Measurements from ENCODE around the gene GHDC. TPM values are rescaled to one million over a fixed set of nuclear protein-coding genes. Genes with fewer than 3 reads are reported as not detected.

GHDC gene
- total and polyA plus RNA-seq, 2 of the 13 experiments (the other 11 are each of a cell fraction or from before 2014, with no cell fraction given): 15.4 to 22.5 TPM

DNA sequence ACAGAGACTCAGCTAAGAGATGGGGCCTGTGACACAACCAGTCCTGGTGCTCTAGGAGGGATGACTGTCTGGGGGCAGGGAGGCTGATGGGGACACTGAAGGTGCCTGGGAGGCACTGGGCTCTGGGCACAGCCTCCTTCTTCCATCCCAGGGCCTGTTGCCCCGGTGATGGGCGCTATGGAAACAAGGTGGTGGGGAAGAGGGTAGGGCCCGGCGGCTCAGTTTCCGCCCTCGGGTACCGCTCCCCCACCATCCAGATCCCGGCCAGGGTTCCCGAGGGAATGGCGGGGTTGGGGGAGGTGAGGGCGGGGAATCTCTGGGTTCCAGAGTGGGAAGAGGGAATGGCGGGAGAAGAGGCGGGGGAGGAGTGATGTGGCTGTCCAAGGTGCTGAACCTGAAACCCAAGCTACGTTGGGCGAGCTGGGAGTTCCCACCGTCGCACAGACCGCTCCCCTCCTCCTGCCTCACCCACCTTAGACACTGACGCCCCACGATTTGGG, 14.3 kb downstream of the GHDC start (continued):
- TF ChIP-seq SNAI1 (CRISPR knock-in tag; IDR thresholded peaks at IDR 0.05; ENCODE audit: borderline replicate concordance) (no peak; the same call in 1 of the 2 replicates), FOXO1 (CRISPR knock-in tag; IDR thresholded peaks at IDR 0.05) (peak; percentile 74; the same call in 1 of the 2 replicates), REXO4 (CRISPR knock-in tag; IDR thresholded peaks at IDR 0.05; ENCODE audit: borderline replicate concordance) (no peak), SUZ12 (IDR thresholded peaks at IDR 0.05; ENCODE audit: low read depth, low read length) (no peak), MAZ (IDR thresholded peaks at IDR 0.05; ENCODE audit: borderline replicate concordance, low read depth, low read length) (peak; percentile 57; the same call in 1 of the 2 replicates), MAZ (CRISPR knock-in tag; IDR thresholded peaks at IDR 0.05; ENCODE audit: low read depth) (peak; percentile 87), SAP130 (CRISPR knock-in tag; IDR thresholded peaks at IDR 0.05; ENCODE audit: low read depth) (peak; percentile 93), BCL6 (CRISPR knock-in tag; IDR thresholded peaks at IDR 0.05) (peak; percentile 45; the same call in 1 of the 2 replicates), KDM5A (IDR thresholded peaks at IDR 0.05; ENCODE audit: borderline replicate concordance, low read length) (no peak), EEA1 (CRISPR knock-in tag; IDR thresholded peaks at IDR 0.05; ENCODE audit: borderline replicate concordance) (peak; percentile 93), ZNF263 (CRISPR knock-in tag; IDR thresholded peaks at IDR 0.05) (peak; percentile 82), ZBTB38 (CRISPR knock-in tag; IDR thresholded peaks at IDR 0.05) (peak; percentile 79), ZNF629 (CRISPR knock-in tag; conservative IDR thresholded peaks at IDR 0.05) (peak; percentile 48), CAMTA2 (CRISPR knock-in tag; IDR thresholded peaks at IDR 0.05; ENCODE audit: borderline replicate concordance) (no peak), ZSCAN30 (CRISPR knock-in tag; IDR thresholded peaks at IDR 0.05) (0 out of 2 replicates have a peak, but pooled peaks have one; percentile 35), ZNF446 (CRISPR knock-in tag; IDR thresholded peaks at IDR 0.05) (peak; percentile 94; the same call in 1 of the 2 replicates), SIN3B (IDR thresholded peaks at IDR 0.05; ENCODE audit: low read length) (no peak), NR2F6 (IDR thresholded peaks at IDR 0.05) (no peak), NR2F6 (CRISPR knock-in tag; IDR thresholded peaks at IDR 0.05) (peak; percentile 78), NPAS2 (CRISPR knock-in tag; IDR thresholded peaks at IDR 0.05; ENCODE audit: borderline replicate concordance) (no peak), TOE1 (CRISPR knock-in tag; IDR thresholded peaks at IDR 0.05) (peak; percentile 72; the same call in 1 of the 2 replicates), ZNF615 (CRISPR knock-in tag; IDR thresholded peaks at IDR 0.05; ENCODE audit: borderline replicate concordance) (peak; percentile 86; the same call in 1 of the 2 replicates), ZNF33B (CRISPR knock-in tag; IDR thresholded peaks at IDR 0.05) (no peak), CBX1 (IDR thresholded peaks at IDR 0.05; ENCODE audit: low read depth) (no peak), HOXA7 (CRISPR knock-in tag; IDR thresholded peaks at IDR 0.05) (peak; percentile 67; the same call in 1 of the 2 replicates), NKX3-1 (CRISPR knock-in tag; IDR thresholded peaks at IDR 0.05) (peak; percentile 94)
- TF ChIP-seq, protein P1, sequence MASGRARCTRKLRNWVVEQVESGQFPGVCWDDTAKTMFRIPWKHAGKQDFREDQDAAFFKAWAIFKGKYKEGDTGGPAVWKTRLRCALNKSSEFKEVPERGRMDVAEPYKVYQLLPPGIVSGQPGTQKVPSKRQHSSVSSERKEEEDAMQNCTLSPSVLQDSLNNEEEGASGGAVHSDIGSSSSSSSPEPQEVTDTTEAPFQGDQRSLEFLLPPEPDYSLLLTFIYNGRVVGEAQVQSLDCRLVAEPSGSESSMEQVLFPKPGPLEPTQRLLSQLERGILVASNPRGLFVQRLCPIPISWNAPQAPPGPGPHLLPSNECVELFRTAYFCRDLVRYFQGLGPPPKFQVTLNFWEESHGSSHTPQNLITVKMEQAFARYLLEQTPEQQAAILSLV (CRISPR knock-in tag; IDR thresholded peaks at IDR 0.05; ENCODE audit: borderline replicate concordance): peak; percentile 84; the same call in 1 of the 2 replicates
- TF ChIP-seq, protein P2, sequence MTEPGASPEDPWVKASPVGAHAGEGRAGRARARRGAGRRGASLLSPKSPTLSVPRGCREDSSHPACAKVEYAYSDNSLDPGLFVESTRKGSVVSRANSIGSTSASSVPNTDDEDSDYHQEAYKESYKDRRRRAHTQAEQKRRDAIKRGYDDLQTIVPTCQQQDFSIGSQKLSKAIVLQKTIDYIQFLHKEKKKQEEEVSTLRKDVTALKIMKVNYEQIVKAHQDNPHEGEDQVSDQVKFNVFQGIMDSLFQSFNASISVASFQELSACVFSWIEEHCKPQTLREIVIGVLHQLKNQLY (CRISPR knock-in tag; IDR thresholded peaks at IDR 0.05): 0 out of 2 replicates have a peak, but pooled peaks have one; percentile 40
- TF ChIP-seq, protein P3, sequence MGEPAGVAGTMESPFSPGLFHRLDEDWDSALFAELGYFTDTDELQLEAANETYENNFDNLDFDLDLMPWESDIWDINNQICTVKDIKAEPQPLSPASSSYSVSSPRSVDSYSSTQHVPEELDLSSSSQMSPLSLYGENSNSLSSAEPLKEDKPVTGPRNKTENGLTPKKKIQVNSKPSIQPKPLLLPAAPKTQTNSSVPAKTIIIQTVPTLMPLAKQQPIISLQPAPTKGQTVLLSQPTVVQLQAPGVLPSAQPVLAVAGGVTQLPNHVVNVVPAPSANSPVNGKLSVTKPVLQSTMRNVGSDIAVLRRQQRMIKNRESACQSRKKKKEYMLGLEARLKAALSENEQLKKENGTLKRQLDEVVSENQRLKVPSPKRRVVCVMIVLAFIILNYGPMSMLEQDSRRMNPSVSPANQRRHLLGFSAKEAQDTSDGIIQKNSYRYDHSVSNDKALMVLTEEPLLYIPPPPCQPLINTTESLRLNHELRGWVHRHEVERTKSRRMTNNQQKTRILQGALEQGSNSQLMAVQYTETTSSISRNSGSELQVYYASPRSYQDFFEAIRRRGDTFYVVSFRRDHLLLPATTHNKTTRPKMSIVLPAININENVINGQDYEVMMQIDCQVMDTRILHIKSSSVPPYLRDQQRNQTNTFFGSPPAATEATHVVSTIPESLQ (CRISPR knock-in tag; conservative IDR thresholded peaks at IDR 0.05): peak; percentile 98
